HG03432 (cell line): ENCODE measurements around the gene ZNF771.

ENCODE experiments used
- ATAC-seq: cut with Tn5 transposase; IDR thresholded peaks from one replicate; pipeline ENCODE4 v1.9.1; 2021; ENCODE audit warnings: mild to moderate bottlenecking, moderate library complexity; ENCODE audit not compliant: unreplicated experiment

ZNF771 gene

GRCh38 chr16:30397776-30398660 is 9.4 kb upstream of the ZNF771 start:
- ATAC-seq, result no peak

GRCh38 chr16:30398661-30399434 is 8.6 kb upstream of the ZNF771 start:
- no peak for ATAC-seq

DNA sequence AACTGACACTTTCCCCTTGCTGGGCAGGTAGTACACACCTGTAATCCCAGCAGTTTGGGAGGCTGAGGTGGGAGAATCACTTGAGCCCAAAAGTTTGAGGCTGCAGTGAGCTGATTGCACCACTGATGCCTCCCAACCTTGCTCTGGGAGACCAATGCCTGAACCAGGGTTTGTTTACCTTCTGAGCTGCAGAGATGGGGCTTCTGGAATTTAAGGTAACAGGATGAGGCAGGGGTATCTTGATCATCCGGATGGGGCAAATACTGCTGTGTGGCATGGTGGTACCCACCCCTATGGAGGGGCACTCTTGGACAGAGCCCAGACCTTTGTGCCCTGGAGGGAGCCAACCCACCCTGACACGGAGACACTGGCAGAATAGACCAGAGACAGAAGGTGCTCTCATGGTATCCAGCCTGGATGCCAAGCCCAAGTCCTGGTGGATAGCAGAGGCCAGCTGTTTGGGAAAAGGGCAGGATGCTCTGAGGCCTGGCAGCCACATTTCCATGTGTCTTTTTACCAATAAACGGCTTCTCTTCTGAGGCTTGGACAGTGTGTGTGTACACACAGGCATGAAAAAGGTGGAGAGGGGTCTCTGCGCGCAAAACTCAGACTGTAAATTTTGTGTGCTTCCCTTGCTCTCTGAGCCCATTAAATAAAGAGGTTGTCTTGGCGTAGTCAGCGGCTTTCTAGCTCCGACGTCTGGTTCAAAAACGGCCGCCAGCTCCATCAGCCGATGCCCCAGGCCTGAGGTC is 7.8 kb upstream of the ZNF771 start:
- no peak for ATAC-seq

- ATAC-seq, result no peak
Measured at GRCh38 chr16:30401768-30402425, 5.5 kb upstream of the ZNF771 start.

GRCh38 chr16:30406795-30407101 is 658 bp upstream of the ZNF771 start:
- peak; percentile 4 for ATAC-seq

- ATAC-seq, result no peak
Measured at GRCh38 chr16:30407804-30408534, 563 bp downstream of the ZNF771 start.

- ATAC-seq, result peak; percentile 41
Measured at GRCh38 chr16:30409125-30410060, 2.0 kb downstream of the ZNF771 start.

- no peak for ATAC-seq
Measured at GRCh38 chr16:30413112-30413806, 5.9 kb downstream of the ZNF771 start.

DNA sequence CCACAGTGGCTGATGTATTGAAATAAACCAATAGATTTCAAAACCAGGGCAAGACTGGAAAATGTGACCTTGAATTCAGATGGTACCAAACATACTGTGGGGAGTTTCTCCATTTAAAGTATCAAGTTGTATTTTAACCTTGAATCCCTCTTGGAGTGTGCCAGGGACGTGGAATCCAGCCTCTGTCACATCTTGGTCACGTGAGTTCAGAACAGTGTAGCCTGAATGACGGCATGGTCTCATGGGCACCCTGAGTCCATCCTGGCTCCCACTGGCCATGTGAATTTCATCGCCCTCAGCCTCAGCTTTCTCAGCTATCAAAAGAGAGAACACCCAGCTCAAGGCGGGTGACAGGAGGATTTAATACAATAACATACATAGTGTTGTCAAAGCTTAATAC is 6.8 kb downstream of the ZNF771 start:
- ATAC-seq, result no peak

GRCh38 chr16:30416047-30416603 is 8.7 kb downstream of the ZNF771 start:
- no peak for ATAC-seq

DNA sequence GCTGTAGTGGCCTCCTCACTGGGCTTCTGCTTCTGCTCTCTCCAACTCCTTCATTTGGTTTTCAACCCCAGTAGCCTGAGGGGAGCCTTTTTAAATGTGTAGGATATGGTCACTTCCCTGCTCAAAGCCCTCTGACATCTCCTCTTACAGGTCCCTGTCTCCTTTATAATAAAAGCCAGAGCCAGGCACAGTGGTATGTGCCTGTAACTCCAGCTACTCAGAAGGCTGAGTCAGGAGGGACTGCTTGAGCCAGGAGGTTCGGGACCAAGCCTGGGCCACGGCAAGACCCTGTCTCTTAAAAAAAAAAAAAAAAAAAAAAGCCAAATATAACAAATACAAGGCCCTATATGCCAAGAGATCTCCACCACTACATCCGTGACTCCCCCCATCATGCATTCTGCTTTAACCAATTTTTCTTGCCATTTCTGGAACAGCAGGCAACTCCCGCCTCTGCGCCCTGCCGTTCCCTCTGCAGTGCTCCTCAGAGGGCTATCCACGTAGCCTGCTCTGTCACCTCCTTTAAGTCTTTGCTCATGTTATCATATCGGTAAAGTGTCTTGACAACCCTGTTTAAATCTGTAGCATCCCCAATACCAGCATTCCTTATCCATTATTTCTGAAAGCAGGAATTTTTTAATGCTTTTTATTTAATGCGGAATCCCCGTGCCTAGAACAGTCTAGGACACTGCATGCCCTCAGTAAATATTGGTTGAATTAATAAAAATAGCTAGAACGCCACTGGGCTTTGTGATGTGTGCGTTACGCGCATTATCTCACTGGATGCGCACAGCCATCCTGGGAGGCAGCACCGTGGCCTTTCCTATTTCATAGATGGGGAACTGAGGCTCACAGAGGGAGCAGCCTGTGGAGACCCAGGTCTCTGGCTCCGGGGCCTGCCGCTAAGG is 9.5 kb downstream of the ZNF771 start:
- ATAC-seq, result no peak

GRCh38 chr16:30417529-30418349 is 10.3 kb downstream of the ZNF771 start:
- ATAC-seq, result peak; percentile 75

- no peak for ATAC-seq
Measured at GRCh38 chr16:30418350-30419181, 11.2 kb downstream of the ZNF771 start.

- no peak for ATAC-seq
Measured at GRCh38 chr16:30421010-30421409, 13.6 kb downstream of the ZNF771 start.

- ATAC-seq, result no peak
Measured at GRCh38 chr16:30428055-30428454, 20.6 kb downstream of the ZNF771 start.

DNA sequence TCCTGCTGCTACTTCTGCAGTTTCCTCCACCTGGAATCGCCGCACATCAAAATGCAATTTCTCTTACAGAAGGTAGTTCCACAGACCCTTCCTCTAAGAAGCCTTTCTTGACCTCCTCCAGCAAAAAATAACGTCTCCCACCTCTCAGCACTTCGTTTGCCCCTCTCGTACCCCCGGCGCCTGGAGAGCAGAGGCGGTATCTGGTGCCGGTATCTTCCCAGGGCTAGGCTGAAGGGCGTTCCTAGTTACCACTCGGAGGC is 21.9 kb downstream of the ZNF771 start:
- no peak for ATAC-seq
